HepG2 (cell line): ENCODE results near the gene PIGA. TPM values are rescaled to one million over a fixed set of nuclear protein-coding genes. Genes with fewer than 3 reads are reported as not detected.

Experiments
- ATAC-seq: fragments of 200-7000 bp; cut with Tn5 transposase; 3 replicates; pipeline ENCODE4 v1.9.1; 2020; ENCODE audit warnings: mild to moderate bottlenecking, moderate library complexity
- BruUV-seq: library from RNA; stranded (reverse); fragments of 400-500 nt; replicated peaks from 2 replicates; lab custom pipeline; 2021; lab: Mats Ljungman, UMichigan
- CTCF ChIA-PET: fragments of 300-600 bp; formaldehyde crosslinking; extraction: SDS; loops from one replicate; lab custom pipeline; 2021; ENCODE audit warnings: low total read pairs, inconsistent platforms, low intra/inter-chr PET ratio; lab: Yijun Ruan, JAX
- POLR2A ChIA-PET: fragments of 350-600 bp; sonication (Branson Sonifier 250); formaldehyde crosslinking; loops from one replicate; lab custom pipeline; 2020; ENCODE audit warnings: antibody characterized with exemption, inconsistent platforms; lab: Yijun Ruan, JAX
- DNase-seq: peaks from one replicate; pipeline ENCODE4 v3.0.0-alpha.2; 2015; ENCODE audit warnings: low spot score
- FAIRE-seq: peaks from 3 replicates; lab custom pipeline; 2011; peaks lifted over from hg19 to GRCh38; lab: Jason Lieb, UNC
- H2AFZ ChIP-seq: one replicate; pipeline ENCODE4 v1.6.1; 2011; ENCODE audit warnings: low read length, inconsistent platforms
- H3K27ac ChIP-seq: fragments of 300-600 bp; 3 replicates; pipeline ENCODE4 v1.8.0; 2011; ENCODE audit warnings: mixed run types, mild to moderate bottlenecking, mixed read lengths, low read length, inconsistent platforms; ENCODE audit not compliant: insufficient read depth; ENCODE audit errors: extremely low read length
- H3K27me3 ChIP-seq, 2 experiments: fragments of 200-600 bp in 1 of 2; 2 replicates in 1 of 2; 3 replicates in 1 of 2; pipeline versions ENCODE4 v1.6.0 to v1.8.0; 2011; ENCODE audit warnings: low read length in 2 of 2, mild to moderate bottlenecking in 2 of 2, moderate library complexity in 2 of 2, inconsistent platforms in 1 of 2; ENCODE audit not compliant: insufficient read depth in 2 of 2, control insufficient read depth in 1 of 2
- H3K36me3 ChIP-seq, 2 experiments: fragments of 200-600 bp in 1 of 2; replicated peaks in 1 of 2; 2 replicates in 1 of 2; 3 replicates in 1 of 2; pipeline versions ENCODE4 v1.5.1 to v1.8.0; 2011; ENCODE audit warnings: low read length in 2 of 2, inconsistent platforms in 1 of 2; ENCODE audit not compliant: insufficient read depth in 2 of 2, control insufficient read depth in 1 of 2
- H3K4me1 ChIP-seq: 2 replicates; pipeline ENCODE4 v1.5.1; 2012; ENCODE audit warnings: low read length, inconsistent platforms; ENCODE audit not compliant: insufficient read depth
- H3K4me2 ChIP-seq: 2 replicates; pipeline ENCODE4 v1.6.0; 2011; ENCODE audit warnings: low read depth, low read length, inconsistent platforms
- H3K4me3 ChIP-seq, 3 experiments: fragments of 200-600 bp in 1 of 3; sonication (generic), shearing (Covaris generic) in 1 of 3; replicated peaks in 1 of 3; 2 replicates each; pipeline ENCODE4 v1.5.1; 2011 to 2016; ENCODE audit warnings: low read length in 3 of 3, inconsistent platforms in 2 of 3, low read depth in 2 of 3, mild to moderate bottlenecking in 2 of 3, control low read depth in 1 of 3, mixed read lengths in 1 of 3; ENCODE audit not compliant: insufficient read depth in 1 of 3
- H3K79me2 ChIP-seq: one replicate; pipeline ENCODE4 v1.6.1; 2011; ENCODE audit warnings: low read length, inconsistent platforms; ENCODE audit not compliant: insufficient read depth
- H3K9ac ChIP-seq: 2 replicates; pipeline ENCODE4 v1.6.0; 2011; ENCODE audit warnings: mild to moderate bottlenecking, low read depth, low read length, inconsistent platforms; ENCODE audit not compliant: insufficient read depth
- H3K9me3 ChIP-seq: 2 replicates; pipeline ENCODE4 v1.5.1; 2012; ENCODE audit warnings: mild to moderate bottlenecking, low read length
- H4K20me1 ChIP-seq: 2 replicates; pipeline ENCODE4 v1.6.0; 2011; ENCODE audit warnings: inconsistent platforms, mild to moderate bottlenecking, low read length, moderate library complexity; ENCODE audit not compliant: insufficient read depth
- ATF7-NPFF ChIP-seq: sonication (generic); formaldehyde crosslinking; IDR thresholded peaks from 2 replicates; pipeline ENCODE4 v1.8.1; 2023; ENCODE audit warnings: mild to moderate bottlenecking, low read depth, missing genetic modification reagents, moderate library complexity
- HNRNPLL ChIP-seq: fragments of 200-400 bp; formaldehyde crosslinking; IDR thresholded peaks from 2 replicates; pipeline ENCODE4 v1.6.1; 2017; ENCODE audit warnings: mild to moderate bottlenecking, low read depth, low read length; ENCODE audit not compliant: poor library complexity, severe bottlenecking
- ISL2 ChIP-seq: sonication (generic); formaldehyde crosslinking; IDR thresholded peaks from 2 replicates; pipeline ENCODE4 v1.5.0; 2020; ENCODE audit warnings: missing genetic modification reagents
- MZF1 ChIP-seq: sonication (generic); formaldehyde crosslinking; IDR thresholded peaks from 2 replicates; pipeline ENCODE4 v1.8.1; 2023; ENCODE audit warnings: mild to moderate bottlenecking, missing genetic modification reagents, borderline replicate concordance
- NFAT5 ChIP-seq: sonication (generic); formaldehyde crosslinking; IDR thresholded peaks from 2 replicates; pipeline ENCODE4 v1.4.0; 2020; ENCODE audit warnings: missing genetic modification reagents
- NR2C2 ChIP-seq: sonication (generic); formaldehyde crosslinking; IDR thresholded peaks from 2 replicates; pipeline ENCODE4 v1.4.0; 2020; ENCODE audit warnings: missing genetic modification reagents, mild to moderate bottlenecking, moderate library complexity, borderline replicate concordance
- SMYD3 ChIP-seq: sonication (generic); formaldehyde crosslinking; IDR thresholded peaks from 2 replicates; pipeline ENCODE4 v1.8.1; 2023; ENCODE audit warnings: mild to moderate bottlenecking, missing genetic modification reagents
- SNAI1 ChIP-seq: sonication (generic); formaldehyde crosslinking; IDR thresholded peaks from 2 replicates; pipeline ENCODE4 v1.5.0; 2020; ENCODE audit warnings: mild to moderate bottlenecking, missing genetic modification reagents, borderline replicate concordance
- TBX2 ChIP-seq: sonication (generic); formaldehyde crosslinking; IDR thresholded peaks from 2 replicates; pipeline ENCODE4 v1.5.0; 2020; ENCODE audit warnings: missing genetic modification reagents, mild to moderate bottlenecking, borderline replicate concordance
- ZBTB33 ChIP-seq: sonication (generic); formaldehyde crosslinking; IDR thresholded peaks from 2 replicates; pipeline ENCODE4 v1.4.0; 2020; ENCODE audit warnings: missing genetic modification reagents
- ZBTB39 ChIP-seq: sonication (generic); formaldehyde crosslinking; IDR thresholded peaks from 2 replicates; pipeline ENCODE4 v1.5.0; 2020; ENCODE audit warnings: missing genetic modification reagents
- ZFP62 ChIP-seq: sonication (generic); formaldehyde crosslinking; IDR thresholded peaks from 2 replicates; pipeline ENCODE4 v1.4.0; 2020; ENCODE audit warnings: missing genetic modification reagents
- ZNF556 ChIP-seq: sonication (generic); formaldehyde crosslinking; IDR thresholded peaks from 2 replicates; pipeline ENCODE4 v1.4.0; 2020; ENCODE audit warnings: mild to moderate bottlenecking, missing genetic modification reagents, borderline replicate concordance
- ZNF607 ChIP-seq: sonication (generic); formaldehyde crosslinking; IDR thresholded peaks from 2 replicates; pipeline ENCODE4 v1.5.1; 2020; ENCODE audit warnings: missing genetic modification reagents, mild to moderate bottlenecking, borderline replicate concordance
- ZNF660 ChIP-seq: sonication (generic); formaldehyde crosslinking; IDR thresholded peaks from 2 replicates; pipeline ENCODE4 v1.5.1; 2020; ENCODE audit warnings: mild to moderate bottlenecking, low read depth, missing genetic modification reagents, borderline replicate concordance
- ZNF816 ChIP-seq: sonication (generic); formaldehyde crosslinking; IDR thresholded peaks from 2 replicates; pipeline ENCODE4 v1.8.0; 2022; ENCODE audit warnings: missing genetic modification reagents, mild to moderate bottlenecking, borderline replicate concordance
- ZNF891 ChIP-seq: sonication (generic); formaldehyde crosslinking; IDR thresholded peaks from 2 replicates; pipeline ENCODE4 v1.5.0; 2020; ENCODE audit warnings: mild to moderate bottlenecking, missing genetic modification reagents
- WGBS: methylation state at CpG from one replicate; pipeline ENCODE4 v1.1.6; 2017; ENCODE audit warnings: low lambda C conversion rate; 5-methylcytosine and 5-hydroxymethylcytosine counted together
- in situ Hi-C: cut with HindIII; loops from 2 replicates; pipeline ENCODE4 v1.10.0; 2017; ENCODE audit warnings: low pct_unique_long_range_greater_than_20kb; ENCODE audit not compliant: extremely low pct_ligation_motif_present
- intact Hi-C: fragments of 100-400 bp; cut with micrococcal nuclease; formaldehyde crosslinking; loops from one replicate; pipeline ENCODE4 v1.10.0; 2022; ENCODE audit not compliant: unreplicated experiment
- polyA plus RNA-seq, 8 experiments: library from polyadenylated mRNA; depleted of rRNA in 3 of 8; stranded (reverse) in 7 of 8; unstranded in 1 of 8; fragments of >200 nt; fragmentation: Illumina TruSeq in 4 of 8; extraction: Trizol in 4 of 8; gene quantifications; 2 replicates each; pipeline versions ENCODE4 v1.2.1 to v1.2.3, GENCODE V29; 2011 to 2016; ENCODE audit warnings: low read depth in 4 of 8, missing spikeins in 1 of 8, mixed read lengths in 1 of 8; ENCODE audit not compliant: insufficient read depth in 1 of 8
- total RNA-seq, 5 experiments: library from RNA; depleted of rRNA; stranded (reverse); fragments of >200 nt; fragmentation: Illumina TruSeq; extraction: Trizol; gene quantifications; 2 replicates each; pipeline ENCODE4 v1.2.3, GENCODE V29; 2016; ENCODE audit warnings: low read depth in 1 of 5

PIGA gene
- total and polyA plus RNA-seq, 2 of the 13 experiments (the other 11 are each of a cell fraction or from before 2014, with no cell fraction given) = 6.0 to 13.0 TPM

- ChIA-PET CTCF (no interaction called here), POLR2A (no interaction called here)
- no peak overlapping the region for H3K4me3 ChIP-seq
- ATAC-seq (no peak), DNase-seq (no peak), FAIRE-seq (no peak)
- H4K20me1 ChIP-seq = no peaks in the 10 kb centered on the region
- H2AFZ ChIP-seq = no peak overlapping the region
- WGBS = 36% methylated on average over 3 of the region's 3 CpGs
- no peaks in the 10 kb centered on the region for H3K79me2 ChIP-seq
- BruUV-seq = no TSS peak
- H3K36me3 ChIP-seq = no peaks in the 10 kb centered on the region
- in situ Hi-C loops = no loop called here
- no peak overlapping the region for H3K27ac ChIP-seq
- H3K4me2 ChIP-seq = no peak overlapping the region
- H3K27me3 ChIP-seq = no peaks in the 10 kb centered on the region
- H3K9me3 ChIP-seq = no peaks in the 10 kb centered on the region
- no peaks in the 10 kb centered on the region for H3K4me1 ChIP-seq
- no peak overlapping the region for H3K9ac ChIP-seq
- intact Hi-C loops = no loop called here
- TF ChIP-seq ZNF816 (CRISPR knock-in tag) = no peak
- TF ChIP-seq ZNF607 (CRISPR knock-in tag) = no peak
- TF ChIP-seq ATF7-NPFF (CRISPR knock-in tag) = no peak
- no peak for TF ChIP-seq ZBTB33 (CRISPR knock-in tag)
- no peak for TF ChIP-seq SNAI1
- TF ChIP-seq ZNF556 (CRISPR knock-in tag) = no peak
- no peak for TF ChIP-seq TBX2 (CRISPR knock-in tag)
- TF ChIP-seq ZNF891 = no peak
- TF ChIP-seq SMYD3 (CRISPR knock-in tag) = no peak
- TF ChIP-seq ISL2 (CRISPR knock-in tag) = no peak
- no peak for TF ChIP-seq ZBTB39
- no peak for TF ChIP-seq NR2C2
- no peak for TF ChIP-seq NFAT5 (CRISPR knock-in tag)
- no peak for TF ChIP-seq HNRNPLL
- no peak for TF ChIP-seq ZNF660
- TF ChIP-seq MZF1 (CRISPR knock-in tag) = no peak
- TF ChIP-seq ZFP62 = no peak
Measured at GRCh38 chrX:15311119-15311518, 24.2 kb downstream of the PIGA start.
